Psoas muscle (tissue), 8 donors: ENCODE results near the gene TRMT61A. TPM values are rescaled to one million over a fixed set of nuclear protein-coding genes. Genes with fewer than 3 reads are reported as not detected.

Source experiments
- ATAC-seq, 4 donors: fragments of 200-7000 bp; cut with Tn5 transposase; one replicate each; pipeline ENCODE4 v1.9.1; 2020; ENCODE audit warnings: moderate library complexity in 3 of 4, mild to moderate bottlenecking in 2 of 4
- DNase-seq, 2 donors: peaks; one replicate each; pipeline ENCODE4 v3.0.0-alpha.2; 2020
- H3K27ac ChIP-seq: fragments of 200-600 bp; one replicate; pipeline ENCODE4 v1.8.0; 2022
- H3K27me3 ChIP-seq, 3 donors: fragments of 200-600 bp in 1 of 3; one replicate each; pipeline versions ENCODE4 v1.6.1 to v1.8.0; 2013 to 2022; ENCODE audit warnings: low read length in 2 of 3, mild to moderate bottlenecking in 2 of 3, moderate library complexity in 1 of 3; ENCODE audit not compliant: insufficient read depth in 3 of 3
- H3K36me3 ChIP-seq, 2 donors: fragments of 200-600 bp in 1 of 2; one replicate each; pipeline versions ENCODE4 v1.6.1 to v1.8.0; 2013 to 2022; ENCODE audit warnings: low read depth in 1 of 2, mild to moderate bottlenecking in 1 of 2, moderate library complexity in 1 of 2; ENCODE audit not compliant: insufficient read depth in 1 of 2
- H3K4me1 ChIP-seq: fragments of 200-600 bp; one replicate; pipeline ENCODE4 v1.8.0; 2022
- H3K4me3 ChIP-seq: fragments of 200-600 bp; one replicate; pipeline ENCODE4 v1.8.0; 2022; ENCODE audit warnings: mild to moderate bottlenecking
- H3K9me3 ChIP-seq: fragments of 200-600 bp; one replicate; pipeline ENCODE4 v1.8.0; 2022
- CTCF ChIP-seq: fragments of 200-600 bp; IDR thresholded peaks from one replicate; pipeline ENCODE4 v1.8.0; 2022; ENCODE audit warnings: antibody characterized with exemption
- WGBS, 3 donors: extraction: QIAGEN DNeasy Blood & Tissue Kit; methylation state at CpG; one replicate each; pipeline versions ENCODE4 v1.1.6 to v1.1.7; 2013; 5-methylcytosine and 5-hydroxymethylcytosine counted together
- intact Hi-C, 2 donors: fragments of 100-400 bp; cut with DNase I; formaldehyde crosslinking; loops; one replicate each; pipeline versions ENCODE4 v1.11.0 to v1.14.2; 2022
- polyA plus RNA-seq, 3 donors: library from polyadenylated mRNA; stranded (reverse); fragments of 200-250 nt; gene quantifications; one replicate each; pipeline ENCODE4 v1.2.3, GENCODE V29; 2013
- total RNA-seq, 4 donors: library from RNA; stranded (reverse); fragmentation: NEBNext Ultra II Directional in 2 of 4; extraction: Animal tissue kit (Norgen Biotek cat#: 25700) in 2 of 4; gene quantifications; one replicate each; pipeline versions ENCODE4 v1.2.1 to v1.2.4, GENCODE V29; 2021 to 2023
- donor health status: healthy with polysubstance abuse.
- donor health status: DM: no; HTN: no; CAD: no; lungs with moderate emphysema.
- donor health status: Bipolar disorder and iron deficiency.
- donor health status: healthy.
- donor health status: DM: yes; HTN: yes; CAD: no.
- donor health status: DM: no; HTN: no; CAD: no.
- donor health status: DM: no; HTN: no; CAD: no.
- donor health status: DM: yes; HTN: yes; CAD: no.

Gene TRMT61A
- total and polyA plus RNA-seq, 7 donors, result 6.5 to 29.5 (median 12.7) TPM

GRCh38 chr14:103545219-103545914 lies 16.4 kb downstream of the TRMT61A start:
- Histone ChIP-seq H3K4me3 (no peak overlapping the region), H3K27me3 (no peaks in the 10 kb centered on the region), H3K36me3 (no peaks in the 10 kb centered on the region), H3K4me1 (peaks cover 43% of the 10 kb centered on the region), H3K27ac (no peak overlapping the region), H3K9me3 (no peaks in the 10 kb centered on the region)
- DNase-seq (peak in 1 of 2 donors; percentile 23), ATAC-seq (no peak)
- intact Hi-C loops, result loop anchor here in 1 of 2 donors (10.0 kb wide), 1 partner anchor 51 kb away; no protein-coding TSS in a partner anchor
- no peak for TF ChIP-seq CTCF
- 88 to 93% (median 91%) methylated on average over 24 to 29 of the region's 29 CpGs for WGBS, 3 donors

GRCh38 chr14:103545915-103546651 lies 17.1 kb downstream of the TRMT61A start:
- intact Hi-C loops, result loop anchor here (2.0 to 10.0 kb wide), 2 partner anchors 27 to 51 kb away; no protein-coding TSS in a partner anchor
- Histone ChIP-seq H3K4me1 (peaks cover 43% of the 10 kb centered on the region), H3K27ac (no peak overlapping the region), H3K27me3 (no peaks in the 10 kb centered on the region), H3K36me3 (no peaks in the 10 kb centered on the region), H3K9me3 (no peaks in the 10 kb centered on the region), H3K4me3 (no peak overlapping the region)
- ATAC-seq, result no peak
- DNase-seq, result peak in 1 of 2 donors; percentile 17
- TF ChIP-seq CTCF, result no peak
- 52 to 66% (median 58%) methylated on average over 26 to 27 of the region's 27 CpGs for WGBS, 3 donors

- peak; percentile 79 to 88 for DNase-seq
- Histone ChIP-seq H3K36me3 (no peaks in the 10 kb centered on the region), H3K4me3 (no peak overlapping the region), H3K27me3 (no peaks in the 10 kb centered on the region), H3K27ac (no peak overlapping the region), H3K4me1 (peaks cover 46% of the 10 kb centered on the region), H3K9me3 (no peaks in the 10 kb centered on the region)
- TF ChIP-seq CTCF, result peak; percentile 93
- WGBS, 3 donors, result 19 to 28% (median 20%) methylated on average over 21 of the region's 21 CpGs
- ATAC-seq, result peak; percentile 23 to 62 (median 48)
- intact Hi-C loops, result loop anchor here (1.0 to 10.0 kb wide), 3 partner anchors 28 to 52 kb away; no protein-coding TSS in a partner anchor
Measured at GRCh38 chr14:103546652-103547454, 17.9 kb downstream of the TRMT61A start.

GRCh38 chr14:103547455-103547940 lies 18.5 kb downstream of the TRMT61A start:
- Histone ChIP-seq H3K36me3 (no peaks in the 10 kb centered on the region), H3K4me1 (peaks cover 47% of the 10 kb centered on the region), H3K9me3 (no peaks in the 10 kb centered on the region), H3K4me3 (no peak overlapping the region), H3K27me3 (no peaks in the 10 kb centered on the region), H3K27ac (no peak overlapping the region)
- peak in 1 of 2 donors; percentile 10 for DNase-seq
- ATAC-seq, result no peak
- intact Hi-C loops, result loop anchor here (1.0 to 10.0 kb wide), 3 partner anchors 29 to 53 kb away; no protein-coding TSS in a partner anchor
- no peak for TF ChIP-seq CTCF
- WGBS, 3 donors, result 83 to 90% (median 84%) methylated on average over 11 of the region's 11 CpGs
